HCT116 (cell line): Measurements from ENCODE around the gene APOH. TPM values are rescaled to one million over a fixed set of nuclear protein-coding genes. Genes with fewer than 3 reads are reported as not detected.

Experiments
- ATAC-seq: fragments of 200-7000 bp; cut with Tn5 transposase; 2 replicates; pipeline ENCODE4 v1.9.1; 2020; ENCODE audit warnings: mild to moderate bottlenecking, moderate library complexity
- BruUV-seq: library from RNA; stranded (reverse); fragments of 400-500 nt; replicated peaks from 2 replicates; lab custom pipeline; 2021; lab: Mats Ljungman, UMichigan
- CTCF ChIA-PET: fragments of 300-600 bp; sonication (Branson Sonifier 250); formaldehyde crosslinking; loops from one replicate; lab custom pipeline; 2021; ENCODE audit warnings: antibody characterized with exemption; lab: Charles Lee
- POLR2A ChIA-PET: fragments of 300-600, 350-600 bp; sonication (Branson Sonifier 250); formaldehyde crosslinking; loops from one replicate; lab custom pipeline; 2021; ENCODE audit warnings: antibody characterized with exemption; lab: Charles Lee
- RAD21 ChIA-PET, 2 experiments: fragments of 300-600 bp; sonication (Branson Sonifier 250); formaldehyde crosslinking; loops; one replicate each; lab custom pipeline; 2023; ENCODE audit warnings: low total read pairs in 2 of 2; ENCODE audit not compliant: uncharacterized antibody in 2 of 2, unreplicated experiment in 2 of 2, low non-redundant PET in 1 of 2; lab: Charles Lee
- DNase-seq: peaks from one replicate; pipeline ENCODE4 v3.0.0-alpha.2; 2010; ENCODE audit warnings: low read depth, low spot score
- H2AFZ ChIP-seq: fragments of 200-600 bp; shearing (Covaris generic), sonication (generic); 2 replicates; pipeline ENCODE4 v1.6.1; 2017; ENCODE audit warnings: low read depth, mixed run types, mixed read lengths, antibody characterized with exemption, low read length; ENCODE audit not compliant: poor library complexity, severe bottlenecking
- H3K27ac ChIP-seq: 2 replicates; pipeline ENCODE4 v1.5.1; 2012; ENCODE audit warnings: low read depth, low read length
- H3K27me3 ChIP-seq: fragments of 200-600 bp; sonication (generic); 2 replicates; pipeline ENCODE4 v1.6.1; 2016; ENCODE audit warnings: mixed run types, low read length, mixed read lengths; ENCODE audit not compliant: insufficient read depth
- H3K36me3 ChIP-seq, 2 experiments: fragments of 200-500 bp in 1 of 2; fragments of 200-600 bp in 1 of 2; sonication (Bioruptor generic) in 1 of 2; sonication (generic) in 1 of 2; 2 replicates each; pipeline versions ENCODE4 v1.5.1 to v1.6.1; 2014 to 2016; ENCODE audit warnings: low read length in 2 of 2, inconsistent platforms in 1 of 2, mixed read lengths in 1 of 2, mixed run types in 1 of 2; ENCODE audit not compliant: insufficient read depth in 2 of 2, control insufficient read depth in 1 of 2
- H3K4me1 ChIP-seq, 2 experiments: fragments of 200-600 bp in 1 of 2; sonication (generic) in 1 of 2; 2 replicates each; pipeline versions ENCODE4 v1.5.1 to v1.6.1; 2012 to 2017; ENCODE audit warnings: low read length in 2 of 2, inconsistent platforms in 1 of 2, mild to moderate bottlenecking in 1 of 2, mixed read lengths in 1 of 2, mixed run types in 1 of 2, moderate library complexity in 1 of 2; ENCODE audit not compliant: insufficient read depth in 2 of 2, control insufficient read depth in 1 of 2
- H3K4me2 ChIP-seq: fragments of 200-600 bp; sonication (generic); 2 replicates; pipeline ENCODE4 v1.6.1; 2017; ENCODE audit warnings: mixed run types, low read length, mixed read lengths
- H3K4me3 ChIP-seq, 2 experiments: fragments of 200-600 bp in 1 of 2; sonication (generic) in 1 of 2; replicated peaks in 1 of 2; 2 replicates each; pipeline ENCODE4 v1.5.1; 2011 to 2016; ENCODE audit warnings: low read length in 2 of 2, control low read depth in 1 of 2, low read depth in 1 of 2, mild to moderate bottlenecking in 1 of 2, mixed read lengths in 1 of 2, mixed run types in 1 of 2
- H3K79me2 ChIP-seq: fragments of 200-600 bp; sonication (generic); 2 replicates; pipeline ENCODE4 v1.6.1; 2017; ENCODE audit warnings: mild to moderate bottlenecking, mixed run types, low read length, moderate library complexity, mixed read lengths; ENCODE audit not compliant: insufficient read depth
- H3K9ac ChIP-seq: fragments of 200-600 bp; sonication (generic); 2 replicates; pipeline ENCODE4 v1.6.1; 2016; ENCODE audit warnings: low read length, mixed read lengths
- H3K9me2 ChIP-seq: fragments of 200-600 bp; sonication (generic), shearing (Covaris generic); 2 replicates; pipeline ENCODE4 v1.6.1; 2017; ENCODE audit warnings: mixed run types, mild to moderate bottlenecking, moderate library complexity; ENCODE audit not compliant: insufficient read depth
- H3K9me3 ChIP-seq, 2 experiments: fragments of 200-500 bp in 1 of 2; fragments of 200-600 bp in 1 of 2; sonication (Bioruptor generic) in 1 of 2; sonication (generic) in 1 of 2; 2 replicates each; pipeline ENCODE4 v1.6.1; 2014 to 2017; ENCODE audit warnings: low read length in 2 of 2, mixed read lengths in 2 of 2, inconsistent platforms in 1 of 2, low read depth in 1 of 2, mild to moderate bottlenecking in 1 of 2, mixed run types in 1 of 2, moderate library complexity in 1 of 2; ENCODE audit not compliant: control insufficient read depth in 1 of 2, insufficient read depth in 1 of 2
- H4K20me1 ChIP-seq: fragments of 200-600 bp; sonication (generic), shearing (Covaris generic); 2 replicates; pipeline ENCODE4 v1.6.1; 2017; ENCODE audit warnings: mixed run types, mild to moderate bottlenecking, moderate library complexity; ENCODE audit not compliant: insufficient read depth
- ATF3 ChIP-seq: IDR thresholded peaks from 2 replicates; pipeline ENCODE4 v1.6.1; 2012
- CBX3 ChIP-seq: IDR thresholded peaks from 2 replicates; pipeline ENCODE4 v1.6.1; 2012; ENCODE audit warnings: low read depth
- CEBPB ChIP-seq: IDR thresholded peaks from 2 replicates; pipeline ENCODE4 v1.6.1; 2012; ENCODE audit warnings: low read depth
- EGR1 ChIP-seq: IDR thresholded peaks from 2 replicates; pipeline ENCODE4 v1.6.1; 2012; ENCODE audit warnings: low read depth
- ELF1 ChIP-seq: IDR thresholded peaks from 2 replicates; pipeline ENCODE4 v1.6.1; 2012; ENCODE audit warnings: low read depth, borderline replicate concordance
- EZH2phosphoT487 ChIP-seq: fragments of 200-600 bp; IDR thresholded peaks from 2 replicates; pipeline ENCODE4 v1.6.1; 2018; ENCODE audit warnings: antibody characterized with exemption, borderline replicate concordance
- FOSL1 ChIP-seq: IDR thresholded peaks from 2 replicates; pipeline ENCODE4 v1.6.1; 2012; ENCODE audit warnings: low read depth
- JUND ChIP-seq: IDR thresholded peaks from 2 replicates; pipeline ENCODE4 v1.6.1; 2012
- POLR2A ChIP-seq: IDR thresholded peaks from 2 replicates; pipeline ENCODE4 v1.7.0; 2011; ENCODE audit warnings: borderline replicate concordance; ENCODE audit not compliant: insufficient read depth, insufficient read length; ENCODE audit errors: extremely low read depth
- SP1 ChIP-seq: IDR thresholded peaks from 2 replicates; pipeline ENCODE4 v1.6.1; 2012; ENCODE audit warnings: low read depth
- SRF ChIP-seq: IDR thresholded peaks from 2 replicates; pipeline ENCODE4 v1.6.1; 2012; ENCODE audit warnings: low read depth
- ZFX ChIP-seq: fragments of 450-650 bp; IDR thresholded peaks from 2 replicates; pipeline ENCODE4 v1.6.1; 2017
- intact Hi-C: fragments of 100-400 bp; cut with micrococcal nuclease; formaldehyde crosslinking; loops from 2 replicates; pipeline ENCODE4 v1.10.0; 2022
- total RNA-seq: library from RNA; stranded (reverse); gene quantifications from one replicate; pipeline ENCODE4 v1.2.1, GENCODE V29; 2021; ENCODE audit not compliant: unreplicated experiment
- TF ChIP-seq, protein P1 (sequence below), 3 experiments: fragments of 200-600 bp in 1 of 3; sonication (generic) in 1 of 3; IDR thresholded peaks in 2 of 3; conservative IDR thresholded peaks in 1 of 3; 2 replicates each; pipeline ENCODE4 v1.5.1; 2012 to 2017; ENCODE audit warnings: low read depth in 2 of 3, low read length in 2 of 3, antibody characterized with exemption in 1 of 3, borderline replicate concordance in 1 of 3, control low read depth in 1 of 3, mild to moderate bottlenecking in 1 of 3, mixed read lengths in 1 of 3, mixed run types in 1 of 3, moderate library complexity in 1 of 3; ENCODE audit not compliant: insufficient read depth in 1 of 3
- TF ChIP-seq, protein P2 (sequence below): IDR thresholded peaks from 2 replicates; pipeline ENCODE4 v1.6.1; 2011; ENCODE audit warnings: mild to moderate bottlenecking, low read length, moderate library complexity; ENCODE audit not compliant: insufficient replicate concordance; ENCODE audit errors: extremely low read depth

Gene APOH
- total RNA-seq, 1 experiment from 2014 or later = 1.7 TPM

DNA sequence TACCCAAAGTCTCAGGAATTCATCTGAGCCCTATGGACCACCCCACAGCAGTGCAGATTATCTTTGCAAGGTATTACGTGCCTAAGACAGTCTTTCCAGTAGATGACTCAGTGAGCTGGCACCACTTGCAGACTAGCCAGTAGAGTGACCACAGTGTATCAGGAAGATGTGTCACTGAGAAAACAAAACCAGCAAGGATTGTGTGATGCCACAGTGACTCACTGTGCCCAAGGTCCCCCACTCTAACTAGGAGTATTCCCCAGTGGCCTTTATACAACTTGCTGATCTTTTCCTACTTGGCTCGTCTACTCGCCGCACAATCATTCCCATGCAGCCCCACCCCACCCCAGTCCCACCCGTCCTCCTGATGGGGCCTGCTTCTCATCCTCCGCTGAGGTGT is 46.4 kb upstream of the APOH start (continued):
- TF ChIP-seq EGR1 = no peak
- TF ChIP-seq ELF1 = no peak
- peak; percentile 81 for TF ChIP-seq SRF

DNA sequence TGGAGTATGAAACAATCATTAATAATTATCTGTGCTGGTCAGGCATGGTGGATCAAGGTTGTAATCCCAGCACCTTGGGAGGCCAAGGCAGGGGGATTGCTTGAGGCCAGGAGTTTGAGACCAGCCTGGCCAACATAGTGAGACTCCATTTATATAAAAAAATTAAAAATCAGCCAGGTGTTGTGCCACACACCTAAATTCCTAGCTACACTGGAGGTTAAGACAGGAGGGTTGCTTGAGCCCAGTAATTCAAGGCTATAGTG is 44.3 kb upstream of the APOH start:
- Histone ChIP-seq H3K36me3 (no peaks in the 10 kb centered on the region), H3K9me3 (no peaks in the 10 kb centered on the region), H3K9ac (no peak overlapping the region), H3K4me2 (peak overlapping the region; percentile 45), H3K27me3 (no peaks in the 10 kb centered on the region), H3K79me2 (no peaks in the 10 kb centered on the region), H2AFZ (peak overlapping the region; percentile 56), H3K4me1 (peaks cover 27 to 40% of the 10 kb centered on the region in 2 experiments), H4K20me1 (no peaks in the 10 kb centered on the region), H3K4me3 (no peak overlapping the region), H3K27ac (no peak overlapping the region), H3K9me2 (no peaks in the 10 kb centered on the region)
- ChIA-PET CTCF (no interaction called here), RAD21 (no interaction called here), POLR2A (interaction anchor here (0.6 kb wide), 2 partner anchors 151 to 283 kb away, joined by 3 read pairs; no protein-coding TSS in a partner anchor)
- no TSS peak for BruUV-seq
- no peak for TF ChIP-seq ELF1
- TF ChIP-seq ATF3 = no peak
- no peak for TF ChIP-seq ZFX
- no peak for TF ChIP-seq EGR1
- TF ChIP-seq SRF = no peak
- no peak for DNase-seq
- no peak for ATAC-seq
- intact Hi-C loops = no loop called here

- Histone ChIP-seq H3K27ac (no peak overlapping the region), H3K79me2 (no peaks in the 10 kb centered on the region), H3K9me2 (no peaks in the 10 kb centered on the region), H3K9ac (no peak overlapping the region), H3K27me3 (no peaks in the 10 kb centered on the region), H2AFZ (peak overlapping the region; percentile 56), H3K36me3 (no peaks in the 10 kb centered on the region), H3K4me2 (peak overlapping the region; percentile 45), H3K4me1 (peaks cover 27 to 40% of the 10 kb centered on the region in 2 experiments), H4K20me1 (no peaks in the 10 kb centered on the region), H3K9me3 (no peaks in the 10 kb centered on the region), H3K4me3 (no peak overlapping the region)
- DNase-seq = no peak
- intact Hi-C loops = no loop called here
- RAD21 ChIA-PET = no interaction called here
- POLR2A ChIA-PET = interaction anchor here (0.6 kb wide), 2 partner anchors 151 to 283 kb away, joined by 3 read pairs; no protein-coding TSS in a partner anchor
- BruUV-seq = no TSS peak
- TF ChIP-seq POLR2A (no peak), FOSL1 (peak; percentile 54), EGR1 (no peak), SP1 (peak; percentile 15; the same call in 1 of the 2 replicates), CEBPB (no peak), CBX3 (no peak), JUND (peak; percentile 41; the same call in 1 of the 2 replicates), EZH2phosphoT487 (no peak)
- TF ChIP-seq, protein P1, sequence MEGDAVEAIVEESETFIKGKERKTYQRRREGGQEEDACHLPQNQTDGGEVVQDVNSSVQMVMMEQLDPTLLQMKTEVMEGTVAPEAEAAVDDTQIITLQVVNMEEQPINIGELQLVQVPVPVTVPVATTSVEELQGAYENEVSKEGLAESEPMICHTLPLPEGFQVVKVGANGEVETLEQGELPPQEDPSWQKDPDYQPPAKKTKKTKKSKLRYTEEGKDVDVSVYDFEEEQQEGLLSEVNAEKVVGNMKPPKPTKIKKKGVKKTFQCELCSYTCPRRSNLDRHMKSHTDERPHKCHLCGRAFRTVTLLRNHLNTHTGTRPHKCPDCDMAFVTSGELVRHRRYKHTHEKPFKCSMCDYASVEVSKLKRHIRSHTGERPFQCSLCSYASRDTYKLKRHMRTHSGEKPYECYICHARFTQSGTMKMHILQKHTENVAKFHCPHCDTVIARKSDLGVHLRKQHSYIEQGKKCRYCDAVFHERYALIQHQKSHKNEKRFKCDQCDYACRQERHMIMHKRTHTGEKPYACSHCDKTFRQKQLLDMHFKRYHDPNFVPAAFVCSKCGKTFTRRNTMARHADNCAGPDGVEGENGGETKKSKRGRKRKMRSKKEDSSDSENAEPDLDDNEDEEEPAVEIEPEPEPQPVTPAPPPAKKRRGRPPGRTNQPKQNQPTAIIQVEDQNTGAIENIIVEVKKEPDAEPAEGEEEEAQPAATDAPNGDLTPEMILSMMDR (IDR thresholded peaks at IDR 0.05 in 2 of 3, conservative IDR thresholded peaks at IDR 0.05 in 1 of 3; ENCODE audit: borderline replicate concordance in 1 of 3, insufficient read depth in 1 of 3, low read depth in 2 of 3, low read length in 2 of 3) = no peak
- TF ChIP-seq, protein P2, sequence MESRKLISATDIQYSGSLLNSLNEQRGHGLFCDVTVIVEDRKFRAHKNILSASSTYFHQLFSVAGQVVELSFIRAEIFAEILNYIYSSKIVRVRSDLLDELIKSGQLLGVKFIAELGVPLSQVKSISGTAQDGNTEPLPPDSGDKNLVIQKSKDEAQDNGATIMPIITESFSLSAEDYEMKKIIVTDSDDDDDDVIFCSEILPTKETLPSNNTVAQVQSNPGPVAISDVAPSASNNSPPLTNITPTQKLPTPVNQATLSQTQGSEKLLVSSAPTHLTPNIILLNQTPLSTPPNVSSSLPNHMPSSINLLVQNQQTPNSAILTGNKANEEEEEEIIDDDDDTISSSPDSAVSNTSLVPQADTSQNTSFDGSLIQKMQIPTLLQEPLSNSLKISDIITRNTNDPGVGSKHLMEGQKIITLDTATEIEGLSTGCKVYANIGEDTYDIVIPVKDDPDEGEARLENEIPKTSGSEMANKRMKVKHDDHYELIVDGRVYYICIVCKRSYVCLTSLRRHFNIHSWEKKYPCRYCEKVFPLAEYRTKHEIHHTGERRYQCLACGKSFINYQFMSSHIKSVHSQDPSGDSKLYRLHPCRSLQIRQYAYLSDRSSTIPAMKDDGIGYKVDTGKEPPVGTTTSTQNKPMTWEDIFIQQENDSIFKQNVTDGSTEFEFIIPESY = no peak
- CTCF ChIA-PET = no interaction called here
- ATAC-seq = no peak
Measured at GRCh38 chr17:66272811-66273585, 43.8 kb upstream of the APOH start.
